HG03108 (cell line): ENCODE results near the gene NLGN3.

Experiments used
- ATAC-seq: cut with Tn5 transposase; IDR thresholded peaks from one replicate; pipeline ENCODE4 v1.9.1; 2021; ENCODE audit warnings: moderate library complexity; ENCODE audit not compliant: unreplicated experiment

NLGN3 gene

GRCh38 chrX:71118032-71118984 is 26.3 kb upstream of the NLGN3 start, which contains the start of gene MED12:
MED12 (plus strand) TSS chrX:71118596; CDS start chrX:71118755, 159 bp downstream.
- ATAC-seq, result peak; percentile 94

DNA sequence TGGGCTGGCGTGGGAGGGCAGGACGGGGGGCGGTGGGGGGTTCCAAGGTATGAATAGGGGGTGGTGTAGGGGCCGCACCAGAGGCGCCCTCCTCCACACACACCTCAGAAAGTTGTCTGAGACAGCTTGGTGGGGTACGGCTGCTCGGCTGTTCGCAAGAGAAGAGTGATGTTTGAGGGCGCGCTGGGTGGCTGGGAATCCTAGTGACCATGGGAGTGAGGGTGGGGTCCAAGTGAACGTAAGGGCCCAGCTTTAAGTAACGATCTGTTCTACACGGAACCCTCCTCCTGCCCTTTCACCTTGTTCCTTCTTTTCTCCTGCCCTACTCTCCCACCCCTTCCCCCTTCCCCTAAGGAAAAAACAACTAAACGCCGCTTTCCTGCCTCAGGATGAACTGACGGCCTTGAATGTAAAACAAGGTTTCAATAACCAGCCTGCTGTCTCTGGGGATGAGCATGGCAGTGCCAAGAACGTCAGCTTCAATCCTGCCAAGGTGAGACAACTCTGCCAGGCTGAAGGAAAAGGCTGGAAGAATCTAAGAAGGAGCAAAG is 25.6 kb upstream of the NLGN3 start:
- no peak for ATAC-seq

- ATAC-seq, result no peak
Measured at GRCh38 chrX:71128166-71128833, 16.3 kb upstream of the NLGN3 start.

GRCh38 chrX:71128915-71129765 is 15.5 kb upstream of the NLGN3 start:
- no peak for ATAC-seq

DNA sequence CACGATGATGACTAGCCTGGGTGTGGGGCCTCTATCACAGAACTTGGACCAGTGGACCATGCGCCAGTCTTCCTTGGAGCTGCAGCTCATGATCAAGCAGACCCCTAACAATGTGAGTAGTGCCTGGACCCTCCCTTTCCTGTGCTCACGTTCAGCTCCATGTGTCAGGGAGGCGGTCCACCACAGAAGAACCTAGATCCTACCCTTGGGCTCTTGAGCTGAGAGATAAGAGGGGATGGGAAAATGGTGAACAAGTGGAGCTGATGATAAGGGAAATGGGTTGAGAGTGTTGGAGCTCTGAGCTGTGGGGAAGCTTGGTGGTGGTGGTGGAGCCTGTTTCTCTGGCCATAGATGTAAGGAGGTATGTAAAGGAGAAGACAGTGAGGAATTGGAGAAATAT is 13.1 kb upstream of the NLGN3 start:
- ATAC-seq, result no peak

GRCh38 chrX:71140440-71140839 is 4.2 kb upstream of the NLGN3 start:
- no peak for ATAC-seq

DNA sequence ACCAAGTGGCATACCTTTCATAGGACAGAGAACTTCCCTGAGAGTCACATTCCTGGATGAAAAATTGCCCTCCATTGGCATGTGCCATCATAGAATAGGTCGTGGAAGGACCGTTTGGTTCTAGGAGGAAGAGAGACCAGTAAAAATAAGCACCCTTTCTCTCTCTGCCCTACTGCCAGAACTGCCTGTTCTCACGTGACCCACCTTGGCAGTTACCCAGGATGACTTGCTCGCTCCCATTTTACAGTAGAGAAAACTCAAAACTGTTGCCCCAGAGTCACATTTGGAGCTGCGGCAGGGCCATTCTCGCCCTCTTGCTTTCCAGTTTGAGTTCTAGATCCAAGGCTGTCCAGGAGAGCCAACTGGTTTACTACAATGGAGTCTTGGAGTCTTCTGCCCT is 1.1 kb upstream of the NLGN3 start:
- no peak for ATAC-seq

- no peak for ATAC-seq
Measured at GRCh38 chrX:71147496-71148277, 3.0 kb downstream of the NLGN3 start.

- ATAC-seq, result no peak
Measured at GRCh38 chrX:71148278-71148663, 3.6 kb downstream of the NLGN3 start.

DNA sequence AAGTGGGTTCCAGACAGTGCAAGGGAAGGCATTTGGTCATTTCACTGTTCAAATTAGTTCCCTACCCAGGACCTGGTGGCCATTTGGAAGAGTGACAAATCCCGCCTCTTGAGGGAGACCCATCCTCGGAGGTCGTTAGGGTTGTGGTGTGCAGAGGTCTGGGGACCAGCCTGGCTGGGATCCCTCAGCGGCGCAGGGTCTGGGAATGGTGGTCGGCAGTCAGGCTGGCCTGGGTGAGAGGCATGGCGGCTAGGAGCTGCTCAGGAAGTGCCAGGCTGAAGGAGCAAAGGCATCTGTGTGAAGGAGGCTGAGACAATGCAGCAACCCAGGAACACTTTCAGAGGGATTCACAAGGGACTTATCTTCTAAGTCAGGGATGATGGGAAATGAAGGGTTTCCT is 6.7 kb downstream of the NLGN3 start:
- no peak for ATAC-seq

DNA sequence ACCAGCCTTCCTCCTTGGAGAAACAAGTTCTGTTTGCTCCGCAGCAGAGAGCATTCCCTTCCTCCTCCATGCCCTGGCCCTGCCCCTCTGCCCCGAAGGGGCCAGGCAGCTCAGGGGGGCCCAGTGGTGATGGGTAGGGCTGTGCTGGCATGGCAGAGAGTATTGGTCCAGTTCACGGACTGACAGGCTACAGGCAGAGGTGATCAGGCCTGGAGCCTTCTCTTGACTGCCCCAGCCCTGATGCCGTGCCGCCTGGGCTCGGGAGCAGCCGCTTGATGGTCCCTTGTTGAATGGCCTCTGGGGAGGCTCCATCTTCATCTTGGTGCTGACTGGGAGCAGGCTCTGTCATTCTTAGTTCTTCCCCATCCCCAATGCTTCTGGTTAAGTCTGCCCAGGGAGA is 9.6 kb downstream of the NLGN3 start:
- ATAC-seq, result no peak

DNA sequence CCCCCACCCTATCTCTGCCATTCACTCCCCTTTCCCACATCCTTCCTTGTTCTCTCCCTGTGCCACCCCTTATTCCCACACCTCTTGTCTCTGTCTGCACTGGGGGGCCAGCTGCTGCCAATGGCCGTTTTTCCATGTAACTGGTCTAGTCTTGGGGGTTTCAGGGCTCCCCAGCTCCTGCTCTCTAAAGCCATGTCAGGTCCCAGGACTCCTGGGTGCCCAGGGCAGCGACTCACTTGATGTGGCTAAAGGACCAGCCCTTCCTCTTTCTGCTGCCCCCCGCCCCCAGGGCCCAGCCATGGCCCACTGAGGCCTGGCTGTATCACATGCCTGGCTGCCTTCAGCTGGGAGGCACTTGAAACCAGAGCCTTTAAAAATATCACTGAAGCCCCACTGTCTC is 10.0 kb downstream of the NLGN3 start:
- no peak for ATAC-seq

- no peak for ATAC-seq
Measured at GRCh38 chrX:71158603-71159002, 14.0 kb downstream of the NLGN3 start.

DNA sequence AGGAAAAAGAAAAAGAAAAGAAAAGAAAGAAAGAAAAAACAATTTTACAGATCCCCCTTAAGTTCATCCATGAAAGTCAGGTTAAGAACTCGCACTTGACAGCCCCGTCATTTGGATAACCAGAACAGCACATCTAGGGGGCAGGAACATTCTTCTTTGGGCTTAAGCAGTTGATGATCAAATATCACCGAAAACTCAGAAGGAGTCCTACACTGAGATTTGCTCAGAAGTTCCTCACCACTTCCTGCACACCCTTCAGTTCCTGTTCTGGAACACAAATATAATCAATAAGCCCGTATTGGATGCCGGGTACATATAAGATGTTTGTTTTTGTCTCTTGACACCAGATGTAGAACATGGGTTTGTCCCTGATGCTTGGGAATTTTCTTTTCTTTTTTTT is 14.7 kb downstream of the NLGN3 start:
- ATAC-seq, result no peak

- no peak for ATAC-seq
Measured at GRCh38 chrX:71160475-71160874, 15.8 kb downstream of the NLGN3 start.

DNA sequence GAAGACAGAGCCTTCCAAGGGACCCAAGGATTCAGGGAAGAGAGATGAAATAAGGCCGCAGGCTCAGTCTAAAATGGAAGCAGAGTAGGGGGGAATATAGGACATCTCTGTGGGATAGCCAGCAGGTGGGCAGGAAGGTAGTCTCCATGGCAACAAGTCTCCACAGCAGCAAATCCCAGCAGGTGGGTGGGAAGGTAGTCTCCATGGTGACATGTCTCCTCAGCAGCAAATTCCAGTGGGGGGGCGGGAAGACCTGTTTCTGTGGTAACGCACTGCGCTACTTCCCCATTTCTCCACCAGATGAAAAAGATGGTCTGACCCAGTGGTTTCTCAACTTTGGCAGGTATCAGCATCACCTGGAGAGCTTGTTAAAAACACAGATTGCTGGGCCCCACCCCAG is 18.3 kb downstream of the NLGN3 start:
- no peak for ATAC-seq

DNA sequence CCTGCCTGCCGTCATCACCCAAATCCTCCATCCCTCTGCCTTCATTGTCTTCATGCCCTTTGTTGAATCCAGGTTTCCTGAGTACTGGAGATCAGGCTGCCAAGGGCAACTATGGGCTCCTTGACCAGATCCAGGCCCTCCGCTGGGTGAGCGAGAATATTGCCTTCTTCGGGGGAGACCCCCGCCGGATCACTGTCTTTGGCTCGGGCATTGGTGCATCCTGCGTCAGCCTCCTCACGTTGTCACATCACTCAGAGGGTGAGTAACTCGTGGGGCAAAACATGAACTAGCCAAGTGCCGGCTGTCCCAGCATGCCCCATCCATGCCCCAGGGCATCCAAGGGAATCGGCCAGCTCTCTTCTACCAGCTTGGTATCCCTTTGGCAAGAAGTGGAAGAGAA is 19.4 kb downstream of the NLGN3 start:
- no peak for ATAC-seq

DNA sequence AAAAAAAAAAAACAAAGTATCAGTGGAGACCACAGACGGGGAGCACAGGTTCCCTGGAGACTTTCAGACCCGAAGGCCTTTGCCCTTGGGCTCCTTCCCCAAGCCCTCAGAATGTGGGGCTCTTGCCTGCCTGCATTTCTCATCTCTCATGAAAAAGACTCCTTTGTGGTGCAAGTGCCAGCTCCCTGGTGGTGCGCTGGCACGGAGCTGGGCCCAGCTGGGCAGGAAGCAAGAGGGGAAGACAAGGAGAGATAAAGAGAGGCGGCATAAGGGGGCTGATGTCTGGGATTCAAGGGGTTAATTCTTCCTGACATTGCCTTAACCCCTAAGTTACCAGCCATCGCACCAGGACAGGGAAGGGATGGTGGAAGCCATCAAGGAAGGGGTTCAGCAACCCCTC is 21.8 kb downstream of the NLGN3 start:
- no peak for ATAC-seq

GRCh38 chrX:71167031-71167781 is 22.6 kb downstream of the NLGN3 start:
- ATAC-seq, result no peak

- ATAC-seq, result no peak
Measured at GRCh38 chrX:71168134-71168533, 23.5 kb downstream of the NLGN3 start.
